SHP77 (cell line): Measurements from ENCODE around the gene LSM3.

Source experiments
- DNase-seq, 2 experiments: peaks; one replicate each; lab custom pipeline; 2025; lab: John Stamatoyannopoulos, UW

The LSM3 gene

GRCh38 chr3:14157951-14158350 lies 20.7 kb upstream of the LSM3 start:
- DNase-seq: no peak

GRCh38 chr3:14158370-14158769 lies 20.2 kb upstream of the LSM3 start:
- DNase-seq: no peak

GRCh38 chr3:14159426-14159825 lies 19.2 kb upstream of the LSM3 start:
- no peak for DNase-seq

DNA sequence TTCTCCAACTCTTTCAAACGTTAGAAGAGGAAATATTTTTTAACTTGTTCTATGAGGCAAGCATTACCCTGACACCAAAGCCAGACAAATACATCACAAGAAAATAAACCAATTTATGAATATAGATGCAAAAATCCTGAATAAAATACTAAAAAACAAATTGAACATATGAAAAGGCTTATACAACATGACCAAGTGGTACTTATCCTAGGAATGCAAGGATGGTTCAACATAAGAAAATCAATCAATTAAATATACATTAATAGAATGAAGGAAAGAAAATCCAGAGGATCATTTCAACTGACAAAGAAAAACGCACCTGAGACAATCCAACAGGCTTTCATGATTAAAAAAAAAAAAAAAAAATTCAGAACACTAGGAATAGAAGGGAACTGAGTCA lies 17.3 kb upstream of the LSM3 start:
- no peak for DNase-seq

GRCh38 chr3:14162178-14162577 lies 16.4 kb upstream of the LSM3 start:
- no peak for DNase-seq

- no peak for DNase-seq
Measured at GRCh38 chr3:14166877-14167603, 11.6 kb upstream of the LSM3 start.

DNA sequence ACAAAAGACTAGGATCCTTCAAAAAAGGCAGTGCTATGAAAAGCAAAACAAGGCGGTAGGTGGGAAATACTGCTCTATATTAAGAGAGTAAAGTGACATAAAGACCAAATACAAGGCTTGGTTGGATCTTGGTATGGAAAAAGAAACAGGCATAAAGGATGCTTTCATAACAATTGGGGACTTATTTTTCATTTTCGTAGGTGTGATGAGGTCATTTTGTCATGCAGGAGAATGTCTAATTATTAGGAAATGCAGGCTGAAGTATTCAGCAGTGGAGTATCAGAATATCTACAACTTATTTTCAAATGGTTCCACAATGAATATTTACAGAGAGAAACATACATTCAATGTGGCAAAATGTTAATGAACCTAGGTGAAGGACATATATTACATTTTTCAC lies 9.2 kb upstream of the LSM3 start:
- no peak for DNase-seq

DNA sequence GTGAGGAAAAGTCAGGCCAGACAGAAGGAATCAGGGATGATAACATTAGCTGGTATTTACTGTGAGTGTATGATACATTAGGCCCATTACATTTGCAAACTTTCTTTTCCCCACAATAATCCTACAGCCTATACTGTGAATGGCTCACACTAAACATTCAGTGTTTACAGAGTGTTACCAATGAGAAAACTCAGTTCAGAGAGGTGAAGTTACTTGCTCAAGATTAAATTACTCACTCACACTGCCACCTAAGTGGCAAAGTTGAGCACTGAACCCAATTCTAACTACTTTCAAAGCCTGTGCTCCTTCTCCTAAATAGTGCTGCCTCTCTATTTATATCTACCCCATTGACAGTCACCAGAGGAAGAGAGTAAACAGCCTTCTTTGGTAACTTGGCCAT lies 8.7 kb upstream of the LSM3 start:
- DNase-seq: no peak

DNA sequence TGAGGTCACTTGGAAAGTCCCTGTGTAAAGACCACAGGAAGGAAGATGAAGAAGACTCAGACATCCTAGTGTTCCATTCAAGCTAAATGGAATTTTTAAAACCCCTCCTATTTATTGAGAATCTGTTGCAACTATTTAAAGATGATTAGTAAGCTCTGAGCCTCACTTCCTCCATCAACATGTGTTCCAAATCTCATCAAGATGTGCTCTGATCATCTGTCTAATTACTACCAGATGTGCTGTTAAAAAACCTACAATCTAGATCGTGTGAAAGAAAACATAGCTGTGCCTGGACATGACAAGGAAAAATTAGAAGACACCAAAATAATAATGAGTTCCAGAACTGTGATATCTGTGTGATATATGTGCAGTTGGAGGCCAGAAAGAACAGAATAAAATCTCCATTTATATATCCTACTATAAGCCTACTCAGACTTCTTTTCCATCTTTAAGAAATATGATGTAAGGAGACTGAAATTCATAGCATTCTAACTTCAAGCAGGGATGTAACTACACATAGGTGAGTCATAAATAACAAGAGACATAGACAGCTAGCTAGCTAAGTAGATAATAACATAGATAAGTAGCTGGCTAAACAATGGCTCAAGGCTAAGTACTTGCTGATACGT lies 8.0 kb upstream of the LSM3 start:
- DNase-seq: no peak

GRCh38 chr3:14172496-14172895 lies 6.1 kb upstream of the LSM3 start:
- DNase-seq: no peak

GRCh38 chr3:14174483-14174882 lies 4.1 kb upstream of the LSM3 start:
- DNase-seq: no peak

DNA sequence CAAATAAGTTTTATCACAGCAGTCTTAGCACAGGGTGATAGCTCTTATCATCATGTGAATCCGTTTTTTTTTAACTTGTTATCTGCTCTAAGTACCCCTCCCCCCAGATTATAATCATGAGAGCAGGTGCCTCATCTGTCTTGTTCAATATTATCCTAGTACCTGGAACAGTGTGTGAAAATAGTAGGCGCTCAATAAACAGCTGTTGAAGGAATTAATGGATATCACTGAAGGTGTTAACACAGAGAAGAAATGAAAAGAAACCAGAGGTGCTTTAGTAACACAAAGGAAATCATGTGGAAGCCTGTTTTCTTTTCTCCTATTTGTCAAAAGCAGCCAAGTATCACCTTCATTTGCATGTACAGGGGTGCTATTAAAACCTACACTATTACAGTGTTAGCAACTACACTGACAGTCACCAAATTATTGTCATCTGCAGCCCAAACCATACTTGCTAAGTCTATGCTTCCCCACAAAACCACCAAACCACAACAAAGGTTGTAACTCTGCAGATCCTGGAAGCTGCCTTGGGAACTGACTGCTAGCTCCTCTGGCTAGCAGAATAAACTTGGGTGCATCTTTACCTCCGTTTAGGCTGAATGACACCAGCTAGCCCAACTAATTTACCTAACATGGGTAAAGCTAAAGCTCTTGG lies 3.1 kb upstream of the LSM3 start:
- no peak for DNase-seq

- DNase-seq: no peak
Measured at GRCh38 chr3:14177580-14178246, 904 bp upstream of the LSM3 start.

GRCh38 chr3:14179114-14179465 lies 473 bp downstream of the LSM3 start:
- DNase-seq: no peak

- DNase-seq: no peak
Measured at GRCh38 chr3:14179795-14180194, 1.2 kb downstream of the LSM3 start.

DNA sequence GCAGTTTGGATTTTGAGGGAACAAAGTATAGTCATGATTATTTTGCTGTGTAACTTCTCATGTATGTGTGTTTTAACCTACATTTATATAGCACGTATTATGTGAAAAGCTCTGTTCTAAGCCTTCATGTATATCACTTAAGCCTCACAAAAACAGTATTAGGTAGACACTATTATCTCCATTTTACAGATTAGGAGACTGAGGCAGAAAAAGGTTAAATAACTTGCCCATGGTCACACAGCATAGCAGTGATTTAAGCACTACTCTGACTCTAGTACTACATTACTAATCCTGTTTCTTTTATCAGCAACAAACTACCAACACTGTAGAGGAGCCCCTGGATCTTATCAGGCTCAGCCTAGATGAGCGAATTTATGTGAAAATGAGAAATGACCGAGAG lies 2.6 kb downstream of the LSM3 start:
- no peak for DNase-seq

DNA sequence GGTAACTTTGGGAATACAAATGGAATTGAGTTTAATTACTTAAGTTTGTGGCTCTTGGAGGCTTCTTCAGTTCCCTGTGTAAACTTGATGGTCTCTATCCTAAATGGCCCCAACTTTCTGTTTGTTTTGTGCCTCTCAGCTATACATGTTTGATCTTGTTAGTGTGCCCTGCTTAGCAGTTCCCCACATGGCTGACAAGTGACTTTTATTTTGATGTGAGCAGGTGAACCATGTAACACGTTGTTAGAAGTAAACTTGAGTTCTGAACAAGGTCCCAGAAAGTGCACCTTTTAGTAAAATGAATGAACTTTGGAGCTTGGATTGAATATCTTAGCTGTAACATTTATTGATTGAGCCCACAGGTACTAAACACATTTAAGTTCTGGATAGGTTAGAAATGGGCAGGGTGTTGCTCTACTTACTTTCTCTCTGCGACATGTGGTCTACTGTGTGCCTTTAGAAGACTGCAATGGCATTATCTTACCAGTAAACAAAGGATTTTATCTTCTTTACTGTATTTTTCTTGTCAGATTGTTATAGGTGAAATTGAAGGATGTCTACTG lies 4.5 kb downstream of the LSM3 start:
- DNase-seq: no peak

- no peak for DNase-seq
Measured at GRCh38 chr3:14186854-14187458, 8.3 kb downstream of the LSM3 start.

GRCh38 chr3:14188041-14188754 lies 9.6 kb downstream of the LSM3 start:
- no peak for DNase-seq

- no peak for DNase-seq
Measured at GRCh38 chr3:14194865-14195264, 16.2 kb downstream of the LSM3 start.

DNA sequence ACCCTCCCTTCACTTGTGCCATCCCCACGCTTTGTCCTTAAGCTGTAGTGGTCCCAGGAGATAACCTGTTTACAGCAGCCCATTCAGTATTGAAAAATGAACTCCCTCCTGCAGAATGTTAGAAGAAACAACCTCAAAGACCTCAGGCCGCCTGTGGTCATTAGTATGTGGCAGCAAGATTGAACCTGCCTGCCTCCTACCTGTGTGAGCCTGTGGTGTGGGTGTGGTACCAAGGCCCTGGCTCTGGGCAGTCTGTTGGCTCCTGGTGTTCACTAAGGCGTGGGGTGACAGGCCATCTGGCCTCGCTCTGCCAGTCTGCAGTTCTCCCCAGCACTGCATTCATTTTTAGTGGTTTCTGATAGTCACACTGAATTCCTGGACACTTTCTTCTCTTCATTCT lies 21.0 kb downstream of the LSM3 start:
- no peak for DNase-seq

DNA sequence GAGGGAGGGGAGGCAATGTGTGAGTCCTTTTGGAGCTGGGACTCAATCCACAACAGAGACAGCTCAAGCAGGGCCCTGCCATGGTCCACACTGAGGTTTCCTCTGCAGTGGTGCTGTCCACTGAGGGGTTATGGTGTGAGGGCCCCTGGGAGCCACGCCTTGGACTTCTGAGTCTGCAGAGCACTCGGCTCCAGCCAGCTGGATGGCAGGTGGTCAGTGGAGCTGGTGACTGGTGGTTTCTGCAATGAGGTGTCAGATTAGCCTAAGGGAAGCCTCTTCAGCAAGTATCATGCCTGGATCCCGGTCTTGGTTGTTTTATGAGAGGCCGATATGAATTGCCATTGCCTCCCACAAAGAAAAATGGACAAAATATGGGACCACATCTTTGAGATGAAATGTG lies 21.7 kb downstream of the LSM3 start:
- peak; percentile 2 to 3 for DNase-seq
